ENCODE results near the gene SBSN.

Gene SBSN

GRCh38 chr19:35529241-35530218 lies 1.4 kb upstream of the SBSN start:
- DNase-seq = no peak

DNA sequence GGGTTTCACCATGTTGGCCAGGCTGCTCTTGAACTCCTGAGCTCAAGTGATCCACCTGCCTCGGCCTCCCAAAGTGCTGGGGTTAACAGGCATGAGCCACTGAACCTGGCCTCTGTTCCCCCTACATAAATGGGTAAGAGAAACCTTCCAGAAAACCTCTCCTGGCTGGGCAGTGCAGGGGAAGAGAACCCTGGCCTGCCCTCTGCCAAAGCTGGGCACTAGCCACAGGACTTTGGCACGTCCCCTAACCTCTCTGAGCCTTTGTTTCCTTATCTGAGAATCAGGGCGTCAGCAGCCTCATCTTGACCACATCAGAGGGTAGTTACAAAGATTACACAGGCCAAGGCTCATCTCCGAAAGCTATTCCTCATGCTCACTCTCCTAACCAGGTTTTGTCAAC lies 2.2 kb downstream of the SBSN start:
- no peak for DNase-seq

DNA sequence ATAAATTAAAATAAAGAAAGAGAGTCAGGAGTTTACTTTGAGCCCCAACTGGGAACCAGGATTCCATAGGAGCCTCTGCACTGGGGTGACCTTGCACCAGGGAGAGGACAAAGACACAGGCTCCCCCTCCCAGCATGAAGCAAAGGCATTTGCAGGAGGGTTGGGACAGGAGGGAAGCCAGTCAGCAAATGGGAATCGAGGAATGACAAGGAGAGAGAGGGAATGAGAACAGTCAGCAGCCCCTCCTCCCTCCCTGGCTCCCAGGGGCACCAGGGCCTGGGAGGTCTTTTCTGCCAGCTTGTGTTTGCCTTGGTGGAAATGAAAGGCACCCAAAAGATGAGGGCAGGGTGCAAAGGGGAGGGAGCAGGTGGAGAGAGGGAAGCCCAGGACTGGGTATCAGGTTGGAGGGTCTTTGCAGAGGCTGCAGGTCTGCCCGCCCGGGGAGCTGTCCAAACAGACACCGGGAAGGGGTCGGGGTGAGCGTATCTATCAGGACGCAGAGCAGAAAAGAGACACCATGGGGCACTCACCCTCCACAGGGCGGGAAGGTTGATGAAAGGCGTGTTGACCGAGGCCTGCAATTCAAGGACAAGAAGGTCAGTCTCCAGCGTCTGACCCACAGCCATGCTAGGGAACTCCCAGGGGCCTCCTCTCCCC lies 3.8 kb downstream of the SBSN start:
- DNase-seq = no peak

DNA sequence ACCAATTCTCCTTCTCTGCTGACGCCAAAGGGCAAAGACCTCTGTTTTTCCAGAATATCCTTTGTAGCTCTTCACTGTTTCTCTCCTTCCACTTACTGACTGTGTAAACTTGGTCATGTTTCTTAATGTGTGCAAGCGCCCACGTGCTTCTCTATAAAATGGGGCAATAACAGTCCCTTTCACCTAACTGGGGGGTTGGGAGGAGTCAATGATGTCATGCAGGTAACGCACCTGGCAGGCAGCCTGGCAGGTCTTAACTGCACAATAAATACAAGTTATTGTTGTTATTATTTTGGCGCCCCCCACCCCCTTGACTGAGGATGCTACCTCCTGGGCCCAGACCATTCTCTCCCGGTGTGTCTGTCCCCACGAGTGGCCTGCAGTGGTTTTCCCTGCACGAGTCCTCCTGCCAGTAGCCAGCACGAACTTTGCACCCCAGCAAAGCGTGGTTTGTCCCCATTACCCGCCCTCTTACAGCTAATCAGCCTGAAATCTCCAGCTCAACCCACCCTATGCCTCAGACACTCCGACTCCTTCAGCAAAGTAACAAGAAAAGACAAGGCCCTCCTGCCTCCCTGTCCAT lies 5.3 kb downstream of the SBSN start:
- no peak for DNase-seq

DNA sequence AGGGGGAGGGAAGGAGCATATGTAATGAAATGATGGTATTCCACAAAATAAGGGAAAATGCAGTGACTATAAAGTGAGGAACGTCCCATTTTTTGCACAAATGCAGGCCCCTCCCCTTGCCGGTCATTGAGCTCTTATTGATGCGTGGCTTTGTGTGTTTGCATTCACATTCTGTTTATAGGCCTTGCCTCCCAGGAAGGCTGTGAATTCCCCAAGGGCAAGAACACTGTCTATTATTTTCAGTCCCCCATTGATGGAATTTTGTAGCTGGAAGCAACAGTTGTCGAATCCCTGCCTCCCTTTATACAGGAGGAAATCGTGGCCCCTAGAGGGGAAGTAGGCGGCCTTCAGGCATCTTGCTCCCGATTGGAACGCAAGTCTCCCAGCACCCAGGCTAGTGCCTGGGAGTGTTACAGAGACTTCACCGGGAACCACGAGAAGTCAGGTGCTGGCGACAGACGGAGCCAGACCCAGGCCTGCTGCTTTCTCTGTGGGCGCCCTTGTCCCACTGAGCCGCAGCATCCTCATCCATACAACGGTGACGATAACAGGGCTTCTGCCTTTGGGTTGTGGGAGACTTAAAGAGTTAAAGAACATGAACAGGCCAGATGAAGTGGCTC lies 6.9 kb downstream of the SBSN start:
- no peak for DNase-seq

GRCh38 chr19:35519291-35519690 lies 8.8 kb downstream of the SBSN start:
- DNase-seq = no peak

DNA sequence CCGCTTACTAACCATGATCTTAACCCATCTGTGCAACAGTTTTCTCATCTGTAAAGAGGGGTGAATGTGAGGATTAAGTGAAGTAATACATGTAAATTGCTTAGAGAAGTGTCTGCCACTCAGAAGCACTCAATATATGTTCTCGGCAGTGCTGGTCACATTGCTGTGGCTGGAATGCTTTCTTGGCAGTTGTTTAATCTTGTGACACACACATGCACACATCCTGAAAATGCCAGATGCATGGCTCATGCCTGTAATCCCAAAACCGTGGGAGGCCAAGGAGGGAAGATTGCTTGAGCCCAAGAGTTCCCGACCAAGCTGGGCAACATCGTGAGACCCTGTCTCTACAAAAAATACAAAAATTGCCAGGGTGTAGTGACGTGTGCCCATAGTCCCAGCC lies 9.8 kb downstream of the SBSN start:
- DNase-seq = no peak

DNA sequence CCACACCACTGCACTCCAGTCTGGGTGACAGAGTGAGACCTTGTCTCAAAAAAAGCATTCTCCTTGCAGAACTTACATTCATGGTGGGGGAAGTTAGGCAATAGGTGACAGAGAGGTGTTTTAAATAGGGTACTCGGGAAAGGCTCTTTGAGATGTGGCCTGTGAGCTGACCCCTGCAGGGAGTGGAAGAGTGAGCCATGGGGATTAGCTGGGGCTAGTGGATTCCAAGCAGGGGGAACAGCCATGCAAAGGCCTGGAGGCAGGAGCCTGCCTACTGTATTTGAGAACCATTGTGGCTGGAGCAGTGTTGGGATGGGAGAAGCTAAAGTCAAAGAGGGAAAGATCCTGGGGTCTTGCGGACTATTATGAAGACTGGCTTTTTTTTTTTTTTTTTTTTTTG lies 10.8 kb downstream of the SBSN start:
- DNase-seq = no peak

DNA sequence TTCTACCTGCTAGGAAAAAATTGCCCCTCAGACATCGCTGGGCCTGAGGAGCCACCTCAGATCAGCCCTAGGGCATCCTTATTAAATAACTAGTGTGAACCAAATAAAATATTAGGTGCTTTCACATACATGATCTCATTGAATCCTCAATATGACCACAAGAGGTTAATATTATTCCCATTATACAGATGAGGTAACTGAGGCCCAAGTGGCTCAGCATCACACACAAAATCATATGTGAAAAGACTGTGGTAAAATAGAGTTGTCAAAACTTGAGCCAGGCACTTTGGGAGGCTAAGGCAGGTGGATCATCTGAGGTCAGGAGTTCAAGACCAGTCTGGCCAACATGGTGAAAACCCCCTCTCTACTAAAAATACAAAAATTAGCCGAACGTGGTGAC lies 11.8 kb downstream of the SBSN start:
- no peak for DNase-seq

DNA sequence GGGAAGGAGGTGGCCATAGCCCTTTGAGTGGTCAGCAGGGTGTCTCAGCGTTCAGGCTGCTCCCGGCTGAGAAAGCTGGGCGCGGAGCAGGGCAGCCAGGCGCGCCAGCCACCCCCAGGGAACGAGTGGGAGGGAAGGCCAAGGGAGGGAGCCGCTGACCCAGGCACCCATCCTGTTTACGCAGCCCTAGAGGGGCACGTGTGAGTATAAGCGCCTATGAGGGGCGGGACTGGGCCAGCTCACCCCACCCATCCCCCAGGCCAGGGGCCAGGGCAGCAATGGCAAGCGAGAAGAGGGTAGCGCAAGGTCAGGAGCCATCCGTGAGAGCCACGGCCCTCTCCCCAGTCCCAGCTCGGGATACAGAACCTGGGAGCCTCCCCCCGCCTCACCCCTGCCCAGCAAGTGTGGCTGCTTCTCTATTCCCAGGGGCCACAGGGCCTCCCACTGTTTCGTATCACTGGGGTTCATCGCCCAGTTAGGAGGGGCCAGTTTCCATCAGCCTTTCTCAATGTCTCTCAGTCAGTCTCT lies 13.8 kb downstream of the SBSN start:
- DNase-seq = no peak

- no peak for DNase-seq
These were observed 14.4 kb downstream of the SBSN start, which contains the start of gene DMKN for GRCh38 chr19:35513628-35514281. TSS of gene DMKN (minus strand) at chr19:35513649. CDS start at chr19:35513475, 174 bp downstream.

DNA sequence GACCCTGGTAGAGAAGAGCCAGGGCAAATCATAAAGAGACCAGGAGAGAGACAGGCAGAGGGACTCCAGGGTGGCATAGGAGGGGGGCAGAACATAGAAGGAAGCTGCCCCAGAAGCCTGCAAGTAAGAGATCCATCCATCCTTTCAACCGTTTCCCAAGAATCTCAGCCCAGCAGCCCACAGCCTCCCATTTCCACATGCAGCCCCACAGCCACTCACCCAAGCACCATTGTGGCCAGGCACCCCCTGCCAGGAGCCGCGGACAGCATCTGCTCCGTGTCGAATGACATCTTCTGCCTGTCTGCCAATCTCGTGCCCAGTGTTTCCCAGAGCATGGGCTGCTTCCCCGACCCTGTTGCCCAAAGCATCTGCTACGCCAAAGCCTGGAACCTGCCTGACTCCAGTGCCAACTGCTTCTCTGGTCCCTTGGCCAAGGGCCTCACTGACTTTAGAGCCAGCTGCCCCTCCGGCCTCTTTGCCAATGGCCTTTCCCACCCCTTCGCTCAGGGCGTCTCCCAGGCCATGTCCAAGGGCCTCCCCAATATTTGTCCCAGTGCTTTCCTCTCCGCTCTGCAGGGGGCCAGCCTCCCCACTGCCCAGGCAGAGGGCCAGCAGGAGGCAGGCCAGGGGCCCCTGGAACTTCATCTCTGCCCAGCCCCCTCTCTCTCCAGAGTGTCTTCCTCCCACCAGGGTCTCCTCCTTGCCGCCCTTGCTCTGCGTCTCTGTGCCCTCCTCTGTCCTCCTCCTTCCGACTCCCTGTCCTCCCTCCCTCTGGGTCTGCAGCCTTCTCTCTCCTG lies 15.1 kb downstream of the SBSN start:
- no peak for DNase-seq

- DNase-seq = no peak
These were observed 16.8 kb downstream of the SBSN start for GRCh38 chr19:35511337-35511736.

GRCh38 chr19:35510626-35510964 lies 17.5 kb downstream of the SBSN start:
- no peak for DNase-seq

- no peak for DNase-seq
These were observed 18.1 kb downstream of the SBSN start for GRCh38 chr19:35509861-35510625.

GRCh38 chr19:35509018-35509652 lies 19.0 kb downstream of the SBSN start:
- DNase-seq = no peak

DNA sequence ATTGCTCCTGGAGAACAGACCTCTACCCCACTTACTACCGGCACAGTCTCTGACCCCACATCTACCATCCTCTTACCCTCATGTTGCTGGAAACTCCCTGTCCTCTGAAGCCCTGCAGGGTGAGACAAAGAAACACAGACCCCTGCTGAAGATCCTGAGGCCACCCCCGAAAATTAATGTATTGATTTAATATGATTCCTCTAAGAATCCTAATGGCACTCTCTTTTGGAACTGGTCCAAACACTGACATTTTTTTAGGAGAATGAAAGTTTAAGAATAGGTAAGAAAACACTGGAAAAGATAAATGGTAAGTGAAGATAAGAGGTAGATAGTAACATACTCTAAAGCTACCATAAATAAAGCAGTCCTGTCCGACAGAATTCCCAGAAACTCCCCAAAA lies 20.0 kb downstream of the SBSN start:
- DNase-seq = no peak

- no peak for DNase-seq
These were observed 20.6 kb downstream of the SBSN start for GRCh38 chr19:35507561-35507960.

DNA sequence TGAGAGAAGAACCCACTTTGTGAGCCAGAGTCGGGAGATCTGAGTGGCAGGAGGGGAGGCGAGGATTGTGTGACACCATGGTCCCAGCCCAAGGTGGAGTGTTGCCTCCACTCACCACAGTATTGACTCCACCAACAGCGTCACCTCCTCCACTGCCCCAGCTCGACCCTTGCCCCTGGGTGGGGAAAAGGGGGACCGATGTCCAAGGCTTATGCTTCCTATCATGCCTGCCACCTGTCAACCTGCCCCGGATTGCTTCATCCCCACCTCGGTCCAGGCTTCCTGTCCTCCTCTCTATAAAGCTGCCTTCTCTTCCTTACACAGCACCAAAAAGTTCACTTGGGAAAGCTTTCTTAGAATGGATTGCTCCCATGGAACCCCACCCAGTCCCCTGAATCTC lies 22.1 kb downstream of the SBSN start:
- DNase-seq = no peak

GRCh38 chr19:35502751-35503150 lies 25.4 kb downstream of the SBSN start:
- no peak for DNase-seq
